Upper lobe of left lung (tissue), 4 donors: ENCODE measurements around the gene WDFY3.

ENCODE experiments used
- EP300 ChIP-seq, 4 donors: sonication (generic); formaldehyde crosslinking; IDR thresholded peaks; one replicate each; pipeline ENCODE4 v1.5.1; 2017; ENCODE audit warnings: antibody characterized with exemption in 4 of 4, control low read depth in 2 of 4
- POLR2AphosphoS5 ChIP-seq, 2 donors: sonication (generic); formaldehyde crosslinking; IDR thresholded peaks; one replicate each; pipeline ENCODE4 v1.5.1; 2017; ENCODE audit warnings: antibody characterized with exemption in 2 of 2

- TF ChIP-seq POLR2AphosphoS5 (IDR thresholded peaks at IDR 0.05) (no peak), EP300 (IDR thresholded peaks at IDR 0.05) (no peak)
Observed at GRCh38 chr4:84821064-84821463, 145.4 kb downstream of the WDFY3 start.
